NCI-H2081 treated with DMSO at 0.1 percent for 48 hours (cell line): ENCODE results near the gene MPIG6B.

ENCODE experiments used
- DNase-seq: peaks from one replicate; lab custom pipeline; 2025; lab: John Stamatoyannopoulos, UW

MPIG6B gene

GRCh38 chr6:31737991-31738979 is 15.1 kb downstream of the MPIG6B start:
- peak; percentile 76 for DNase-seq

GRCh38 chr6:31739639-31740396 is 16.6 kb downstream of the MPIG6B start, which contains the start of gene MSH5:
Gene MSH5 (plus strand): TSS chr6:31740005. CDS start chr6:31740467, 462 bp downstream.
- peak; percentile 95 for DNase-seq

- no peak for DNase-seq
Observed at GRCh38 chr6:31740397-31741223, 17.4 kb downstream of the MPIG6B start.

- DNase-seq = no peak
Observed at GRCh38 chr6:31741815-31742214, 18.6 kb downstream of the MPIG6B start.

- DNase-seq = no peak
Observed at GRCh38 chr6:31742894-31743293, 19.7 kb downstream of the MPIG6B start.

GRCh38 chr6:31744422-31744821 is 21.2 kb downstream of the MPIG6B start:
- DNase-seq = no peak

- no peak for DNase-seq
Observed at GRCh38 chr6:31749301-31750036, 26.3 kb downstream of the MPIG6B start.

GRCh38 chr6:31750411-31751022 is 27.3 kb downstream of the MPIG6B start:
- no peak for DNase-seq

- no peak for DNase-seq
Observed at GRCh38 chr6:31752739-31753319, 29.7 kb downstream of the MPIG6B start.

GRCh38 chr6:31758281-31758680 is 35.1 kb downstream of the MPIG6B start:
- no peak for DNase-seq

- DNase-seq = no peak
Observed at GRCh38 chr6:31760790-31761189, 37.6 kb downstream of the MPIG6B start.

GRCh38 chr6:31761343-31761742 is 38.2 kb downstream of the MPIG6B start:
- no peak for DNase-seq

GRCh38 chr6:31762356-31762755 is 39.2 kb downstream of the MPIG6B start, which contains the start of gene SAPCD1:
Gene SAPCD1 (plus strand): TSS chr6:31762656. CDS start chr6:31763055, 399 bp downstream.
- no peak for DNase-seq

GRCh38 chr6:31762878-31763618 is 39.9 kb downstream of the MPIG6B start:
- DNase-seq = no peak

- DNase-seq = no peak
Observed at GRCh38 chr6:31763619-31763940, 40.4 kb downstream of the MPIG6B start.

- no peak for DNase-seq
Observed at GRCh38 chr6:31764198-31764597, 41.0 kb downstream of the MPIG6B start.

GRCh38 chr6:31765559-31765909 is 42.4 kb downstream of the MPIG6B start:
- DNase-seq = no peak

- DNase-seq = no peak
Observed at GRCh38 chr6:31765910-31766794, 43.0 kb downstream of the MPIG6B start.
